Measurements from ENCODE around the gene SHANK3.

SHANK3 gene

DNA sequence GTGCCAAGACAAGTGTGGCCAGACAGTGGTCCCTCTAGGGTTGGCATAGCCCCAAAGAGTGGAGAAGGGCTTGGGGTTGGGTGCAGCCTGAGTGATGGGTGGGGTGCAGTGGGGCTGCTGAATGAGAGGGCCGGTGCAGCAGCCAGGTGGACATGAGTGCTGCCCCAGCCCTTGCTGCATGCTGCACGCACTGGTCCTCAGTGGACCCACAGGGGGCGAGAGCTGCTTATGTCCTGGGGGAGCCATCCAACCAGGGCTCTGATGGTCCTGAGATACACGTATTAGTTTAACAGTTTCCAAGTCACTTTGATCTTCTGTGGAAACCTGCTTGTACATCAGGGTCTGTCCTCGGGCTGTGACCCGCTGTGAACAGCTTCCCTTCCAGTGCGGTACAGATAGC, 41.5 kb downstream of the SHANK3 start:
- H3K4me3 Mint-ChIP-seq = no peak overlapping the region
- peaks cover 0 to 6% of the 10 kb centered on the region in 2 donors for H3K27me3 Mint-ChIP-seq
- H3K4me1 Mint-ChIP-seq = peaks cover 0 to 3% of the 10 kb centered on the region in 2 donors
- peaks cover 5% of the 10 kb centered on the region in 2 donors for H3K9me3 Mint-ChIP-seq
- H3K27ac Mint-ChIP-seq = no peak overlapping the region
- H3K36me3 Mint-ChIP-seq = no peaks in the 10 kb centered on the region
- DNase-seq = no peak
- no peak for ATAC-seq (replicated peaks)

- DNase-seq (no peak), ATAC-seq (replicated peaks) (no peak)
- no peaks in the 10 kb centered on the region for H3K36me3 Mint-ChIP-seq
- H3K27ac Mint-ChIP-seq = no peak overlapping the region
- peaks cover 0 to 6% of the 10 kb centered on the region in 2 donors for H3K27me3 Mint-ChIP-seq
- peaks cover 0 to 3% of the 10 kb centered on the region in 2 donors for H3K4me1 Mint-ChIP-seq
- peaks cover 5% of the 10 kb centered on the region in 2 donors for H3K9me3 Mint-ChIP-seq
- no peak overlapping the region for H3K4me3 Mint-ChIP-seq
Observed at GRCh38 chr22:50714631-50715179, 42.1 kb downstream of the SHANK3 start.

DNA sequence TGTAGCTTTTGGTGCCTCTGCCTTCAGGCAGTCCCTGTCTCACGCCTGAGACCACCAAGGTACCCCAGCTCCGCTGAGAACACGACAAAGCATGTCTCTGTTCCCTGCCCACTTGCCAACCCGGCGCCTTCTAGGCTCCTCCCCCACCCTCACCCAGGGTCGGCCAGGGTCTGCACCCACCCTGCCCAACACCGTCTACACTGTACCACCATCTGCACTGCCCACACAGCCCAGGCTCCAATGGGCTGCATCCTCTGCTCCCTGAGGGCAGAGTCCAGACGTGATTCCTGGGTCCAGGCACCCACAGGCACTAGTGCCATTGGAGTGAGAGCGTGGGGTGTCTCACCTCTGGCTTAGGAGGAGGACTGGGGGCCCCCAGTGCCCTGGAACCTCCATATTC, 42.6 kb downstream of the SHANK3 start:
- Mint-ChIP-seq H3K9me3 (peaks cover 5% of the 10 kb centered on the region in 2 donors), H3K36me3 (no peaks in the 10 kb centered on the region), H3K27me3 (peaks cover 0 to 6% of the 10 kb centered on the region in 2 donors), H3K4me3 (no peak overlapping the region), H3K27ac (no peak overlapping the region), H3K4me1 (peaks cover 0 to 3% of the 10 kb centered on the region in 2 donors)
- no peak for DNase-seq
- no peak for ATAC-seq (replicated peaks)

GRCh38 chr22:50715776-50716175, 43.2 kb downstream of the SHANK3 start:
- peaks cover 3% of the 10 kb centered on the region in 2 donors for H3K9me3 Mint-ChIP-seq
- H3K36me3 Mint-ChIP-seq = no peaks in the 10 kb centered on the region
- H3K27me3 Mint-ChIP-seq = peaks cover 0 to 6% of the 10 kb centered on the region in 2 donors
- ATAC-seq (replicated peaks) = no peak
- no peak for DNase-seq
- no peak overlapping the region for H3K27ac Mint-ChIP-seq
- H3K4me1 Mint-ChIP-seq = peaks cover 0 to 3% of the 10 kb centered on the region in 2 donors
- no peak overlapping the region for H3K4me3 Mint-ChIP-seq

DNA sequence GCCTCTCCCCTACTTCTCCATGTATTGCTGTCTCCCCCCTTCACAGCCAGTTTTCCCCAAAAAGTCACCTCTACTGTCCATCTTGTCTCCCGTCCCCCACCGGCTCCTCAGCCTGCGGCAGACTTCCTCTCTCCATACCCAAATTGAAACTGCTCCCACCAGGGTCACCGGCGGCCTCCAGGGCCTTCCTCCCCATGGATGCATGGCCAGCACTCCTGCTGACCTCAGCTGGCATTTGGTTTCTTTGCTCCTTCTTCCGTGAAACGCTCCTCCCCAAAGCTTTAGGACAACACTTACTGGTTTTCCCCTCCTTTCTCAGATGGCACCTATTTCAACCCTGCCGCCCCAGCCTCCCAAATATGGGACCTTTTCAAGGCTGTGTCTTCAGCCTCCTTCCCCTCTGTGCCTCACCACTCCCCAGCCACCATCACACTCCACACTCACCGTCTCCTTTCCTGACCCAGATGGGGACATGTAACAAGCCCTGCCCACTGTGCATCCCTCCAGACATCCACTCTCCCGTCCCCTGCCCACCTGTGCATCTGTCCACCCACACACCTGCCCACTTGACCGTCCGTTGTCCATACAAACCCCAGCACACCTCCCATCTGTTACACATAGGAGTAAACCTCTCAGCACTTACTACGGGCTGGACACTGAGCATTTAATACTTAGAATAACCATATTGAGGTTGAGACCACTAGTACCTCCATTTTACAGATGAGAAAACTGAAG, 43.8 kb downstream of the SHANK3 start:
- Mint-ChIP-seq H3K27ac (no peak overlapping the region), H3K4me3 (no peak overlapping the region), H3K4me1 (no peaks in the 10 kb centered on the region), H3K9me3 (no peaks in the 10 kb centered on the region), H3K36me3 (no peaks in the 10 kb centered on the region), H3K27me3 (peaks cover 0 to 6% of the 10 kb centered on the region in 2 donors)
- no peak for DNase-seq
- ATAC-seq (replicated peaks) = no peak

- H3K27ac Mint-ChIP-seq = no peak overlapping the region
- ATAC-seq (replicated peaks) = no peak
- H3K4me1 Mint-ChIP-seq = no peaks in the 10 kb centered on the region
- H3K36me3 Mint-ChIP-seq = no peaks in the 10 kb centered on the region
- DNase-seq = no peak
- H3K4me3 Mint-ChIP-seq = no peak overlapping the region
- no peaks in the 10 kb centered on the region for H3K9me3 Mint-ChIP-seq
- H3K27me3 Mint-ChIP-seq = peaks cover 0 to 6% of the 10 kb centered on the region in 2 donors
Observed at GRCh38 chr22:50717709-50718351, 45.2 kb downstream of the SHANK3 start.

- no peaks in the 10 kb centered on the region for H3K4me1 Mint-ChIP-seq
- H3K9me3 Mint-ChIP-seq = no peaks in the 10 kb centered on the region
- no peak overlapping the region for H3K4me3 Mint-ChIP-seq
- no peaks in the 10 kb centered on the region for H3K36me3 Mint-ChIP-seq
- DNase-seq (no peak), ATAC-seq (replicated peaks) (no peak)
- H3K27me3 Mint-ChIP-seq = peaks cover 0 to 6% of the 10 kb centered on the region in 2 donors
- no peak overlapping the region for H3K27ac Mint-ChIP-seq
Observed at GRCh38 chr22:50718352-50718709, 45.7 kb downstream of the SHANK3 start.

DNA sequence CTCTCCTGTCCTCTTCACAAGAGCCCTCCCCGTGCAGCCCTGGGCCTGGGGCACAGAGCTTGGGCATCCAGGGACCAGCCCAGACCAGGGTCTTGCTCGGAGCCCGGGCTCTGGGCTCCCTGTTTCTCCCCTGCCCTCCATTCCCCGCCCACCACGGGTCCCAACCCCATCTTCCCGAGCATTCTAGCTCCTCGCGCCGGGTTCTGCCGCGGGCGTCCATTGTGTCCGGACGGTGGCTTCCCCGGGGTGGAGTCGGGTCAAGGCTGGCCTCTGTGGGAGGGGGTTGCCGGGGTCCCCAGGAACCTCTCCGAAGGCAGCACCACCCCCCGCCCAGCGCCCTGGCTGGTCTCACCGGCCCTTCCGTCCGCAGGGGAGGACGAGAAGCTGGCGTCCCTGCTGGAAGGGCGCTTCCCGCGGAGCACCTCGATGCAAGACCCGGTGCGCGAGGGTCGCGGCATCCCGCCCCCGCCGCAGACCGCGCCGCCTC, 47.2 kb downstream of the SHANK3 start:
- Mint-ChIP-seq H3K36me3 (no peaks in the 10 kb centered on the region), H3K4me3 (no peak overlapping the region), H3K4me1 (peaks cover 8 to 13% of the 10 kb centered on the region in 2 donors), H3K27ac (no peak overlapping the region), H3K27me3 (peaks cover 0 to 6% of the 10 kb centered on the region in 2 donors), H3K9me3 (no peaks in the 10 kb centered on the region)
- no peak for ATAC-seq (replicated peaks)
- no peak for DNase-seq

DNA sequence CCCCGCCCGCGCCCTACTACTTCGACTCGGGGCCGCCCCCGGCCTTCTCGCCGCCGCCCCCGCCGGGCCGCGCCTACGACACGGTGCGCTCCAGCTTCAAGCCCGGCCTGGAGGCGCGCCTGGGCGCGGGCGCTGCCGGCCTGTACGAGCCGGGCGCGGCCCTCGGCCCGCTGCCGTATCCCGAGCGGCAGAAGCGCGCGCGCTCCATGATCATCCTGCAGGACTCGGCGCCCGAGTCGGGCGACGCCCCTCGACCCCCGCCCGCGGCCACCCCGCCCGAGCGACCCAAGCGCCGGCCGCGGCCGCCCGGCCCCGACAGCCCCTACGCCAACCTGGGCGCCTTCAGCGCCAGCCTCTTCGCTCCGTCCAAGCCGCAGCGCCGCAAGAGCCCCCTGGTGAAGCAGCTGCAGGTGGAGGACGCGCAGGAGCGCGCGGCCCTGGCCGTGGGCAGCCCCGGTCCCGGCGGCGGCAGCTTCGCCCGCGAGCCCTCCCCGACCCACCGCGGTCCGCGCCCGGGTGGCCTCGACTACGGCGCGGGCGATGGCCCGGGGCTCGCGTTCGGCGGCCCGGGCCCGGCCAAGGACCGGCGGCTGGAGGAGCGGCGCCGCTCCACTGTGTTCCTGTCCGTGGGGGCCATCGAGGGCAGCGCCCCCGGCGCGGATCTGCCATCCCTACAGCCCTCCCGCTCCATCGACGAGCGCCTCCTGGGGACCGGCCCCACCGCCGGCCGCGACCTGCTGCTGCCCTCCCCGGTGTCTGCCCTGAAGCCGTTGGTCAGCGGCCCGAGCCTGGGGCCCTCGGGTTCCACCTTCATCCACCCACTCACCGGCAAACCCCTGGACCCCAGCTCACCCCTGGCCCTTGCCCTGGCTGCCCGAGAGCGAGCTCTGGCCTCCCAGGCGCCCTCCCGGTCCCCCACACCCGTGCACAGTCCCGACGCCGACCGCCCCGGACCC, 48.0 kb downstream of the SHANK3 start:
- no peak overlapping the region for H3K27ac Mint-ChIP-seq
- peaks cover 0 to 6% of the 10 kb centered on the region in 2 donors for H3K27me3 Mint-ChIP-seq
- no peak for DNase-seq
- peaks cover 10 to 13% of the 10 kb centered on the region in 2 donors for H3K4me1 Mint-ChIP-seq
- ATAC-seq (replicated peaks) = no peak
- H3K9me3 Mint-ChIP-seq = no peaks in the 10 kb centered on the region
- H3K4me3 Mint-ChIP-seq = no peak overlapping the region
- no peaks in the 10 kb centered on the region for H3K36me3 Mint-ChIP-seq

DNA sequence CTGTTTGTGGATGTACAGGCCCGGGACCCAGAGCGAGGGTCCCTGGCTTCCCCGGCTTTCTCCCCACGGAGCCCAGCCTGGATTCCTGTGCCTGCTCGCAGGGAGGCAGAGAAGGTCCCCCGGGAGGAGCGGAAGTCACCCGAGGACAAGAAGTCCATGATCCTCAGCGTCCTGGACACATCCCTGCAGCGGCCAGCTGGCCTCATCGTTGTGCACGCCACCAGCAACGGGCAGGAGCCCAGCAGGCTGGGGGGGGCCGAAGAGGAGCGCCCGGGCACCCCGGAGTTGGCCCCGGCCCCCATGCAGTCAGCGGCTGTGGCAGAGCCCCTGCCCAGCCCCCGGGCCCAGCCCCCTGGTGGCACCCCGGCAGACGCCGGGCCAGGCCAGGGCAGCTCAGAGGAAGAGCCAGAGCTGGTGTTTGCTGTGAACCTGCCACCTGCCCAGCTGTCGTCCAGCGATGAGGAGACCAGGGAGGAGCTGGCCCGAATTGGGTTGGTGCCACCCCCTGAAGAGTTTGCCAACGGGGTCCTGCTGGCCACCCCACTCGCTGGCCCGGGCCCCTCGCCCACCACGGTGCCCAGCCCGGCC, 48.7 kb downstream of the SHANK3 start:
- Mint-ChIP-seq H3K4me3 (no peak overlapping the region), H3K36me3 (no peaks in the 10 kb centered on the region), H3K9me3 (no peaks in the 10 kb centered on the region), H3K27me3 (peaks cover 0 to 2% of the 10 kb centered on the region in 2 donors), H3K27ac (no peak overlapping the region), H3K4me1 (peaks cover 10 to 13% of the 10 kb centered on the region in 2 donors)
- ATAC-seq (replicated peaks) (no peak), DNase-seq (no peak)

DNA sequence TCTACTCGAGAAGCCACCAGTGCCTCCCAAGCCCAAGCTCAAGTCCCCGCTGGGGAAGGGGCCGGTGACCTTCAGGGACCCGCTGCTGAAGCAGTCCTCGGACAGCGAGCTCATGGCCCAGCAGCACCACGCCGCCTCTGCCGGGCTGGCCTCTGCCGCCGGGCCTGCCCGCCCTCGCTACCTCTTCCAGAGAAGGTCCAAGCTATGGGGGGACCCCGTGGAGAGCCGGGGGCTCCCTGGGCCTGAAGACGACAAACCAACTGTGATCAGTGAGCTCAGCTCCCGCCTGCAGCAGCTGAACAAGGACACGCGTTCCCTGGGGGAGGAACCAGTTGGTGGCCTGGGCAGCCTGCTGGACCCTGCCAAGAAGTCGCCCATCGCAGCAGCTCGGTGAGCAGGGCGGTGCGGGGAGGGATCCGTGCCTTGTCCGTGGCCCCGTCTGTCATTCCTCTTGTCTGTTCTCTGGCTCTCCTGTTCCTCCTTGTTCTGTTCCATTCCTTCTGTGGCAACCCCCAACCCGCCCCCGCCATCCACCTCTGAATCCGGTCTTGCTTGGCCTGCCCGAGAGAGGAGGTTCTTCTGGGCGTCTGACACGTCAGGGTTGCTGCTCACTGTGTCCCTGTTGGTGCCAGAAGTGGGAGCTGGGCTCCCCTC, 49.6 kb downstream of the SHANK3 start:
- no peak for DNase-seq
- no peak for ATAC-seq (replicated peaks)
- Mint-ChIP-seq H3K27ac (no peak overlapping the region), H3K27me3 (no peaks in the 10 kb centered on the region), H3K4me3 (no peak overlapping the region), H3K4me1 (peaks cover 10 to 13% of the 10 kb centered on the region in 2 donors), H3K9me3 (no peaks in the 10 kb centered on the region), H3K36me3 (no peaks in the 10 kb centered on the region)
